Left colon (tissue), 2 donors: Measurements from ENCODE around the gene GLI3. TPM values are rescaled to one million over a fixed set of nuclear protein-coding genes. Genes with fewer than 3 reads are reported as not detected.

ENCODE experiments used
- ATAC-seq: fragments of 200-7000 bp; cut with Tn5 transposase; one replicate; pipeline ENCODE4 v1.9.1; 2020; ENCODE audit warnings: mild to moderate bottlenecking, moderate library complexity
- DNase-seq, 2 donors: peaks; one replicate each; pipeline ENCODE4 v3.0.0-alpha.2; 2020
- intact Hi-C, 2 donors: fragments of 100-400 bp; cut with DNase I in 1 of 2; cut with micrococcal nuclease in 1 of 2; formaldehyde crosslinking; loops; one replicate each; pipeline versions ENCODE4 v1.11.2 to v1.14.0; 2022; cut with DNase I, micrococcal nuclease
- total RNA-seq, 2 donors: library from RNA; stranded (reverse); fragmentation: NEBNext Ultra II Directional; extraction: Animal tissue kit (Norgen Biotek cat#: 25700); gene quantifications; one replicate each; pipeline ENCODE4 v1.2.1, GENCODE V29; 2021
- donor health status: DM: no; HTN: no; CAD: no.
- donor health status: DM: yes; HTN: yes; CAD: no.

Gene GLI3
- total RNA-seq, 2 donors from 2014 or later: 2.2 to 8.2 TPM

DNA sequence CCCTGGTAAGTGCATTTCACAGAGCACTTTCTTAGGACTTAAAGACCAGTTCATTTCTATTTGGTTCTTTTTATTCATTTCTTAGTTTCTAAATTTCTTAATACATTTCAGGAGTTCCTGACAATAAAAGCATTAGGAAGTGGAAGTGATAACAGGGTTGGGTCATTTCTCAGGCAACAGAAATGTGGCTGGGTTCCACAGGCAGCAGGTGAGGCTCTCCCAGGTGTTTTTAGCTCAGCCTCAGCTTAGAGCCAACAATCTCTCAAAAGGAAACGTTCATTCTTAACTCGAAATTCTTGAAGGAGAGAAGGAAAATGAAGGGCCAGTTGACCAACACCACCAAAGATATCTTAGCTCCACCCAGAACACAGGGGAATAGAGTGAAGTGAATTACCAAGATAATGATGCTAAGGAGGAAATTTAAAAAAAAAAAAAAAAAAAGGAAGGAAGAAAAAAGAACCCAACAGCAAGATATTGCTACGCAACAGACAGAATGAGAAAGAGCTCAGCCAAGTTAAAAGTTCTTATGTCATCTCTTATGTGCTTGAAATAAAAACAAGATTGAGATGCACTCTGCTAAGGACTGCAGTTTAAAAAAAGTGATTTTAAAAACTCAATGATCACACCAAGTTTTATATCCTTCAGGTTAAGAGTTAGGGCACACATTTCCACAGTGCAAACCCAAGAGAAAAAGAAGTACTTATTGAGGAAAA, 230.1 kb downstream of the GLI3 start:
- intact Hi-C loops: no loop called here
- no peak for ATAC-seq
- DNase-seq: no peak

DNA sequence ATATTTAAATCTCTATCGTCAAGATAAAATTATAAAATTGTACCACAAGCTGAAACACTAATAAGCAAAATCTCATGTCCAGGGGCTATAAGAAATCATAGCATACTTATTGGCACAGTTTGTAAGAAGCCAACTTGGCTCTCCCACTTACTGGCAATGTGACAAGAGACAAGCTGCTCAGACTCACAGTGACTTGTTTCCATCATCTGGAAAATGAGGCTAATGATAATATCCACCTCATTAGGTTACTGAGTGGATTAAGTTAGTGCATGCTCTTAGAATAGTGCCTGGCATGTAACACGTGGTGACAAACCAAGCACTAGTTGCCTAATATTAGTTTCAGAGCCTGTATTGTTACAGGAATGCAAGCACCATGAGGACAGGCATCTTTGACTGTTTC, 234.4 kb downstream of the GLI3 start:
- ATAC-seq (no peak), DNase-seq (no peak)
- intact Hi-C loops: no loop called here

DNA sequence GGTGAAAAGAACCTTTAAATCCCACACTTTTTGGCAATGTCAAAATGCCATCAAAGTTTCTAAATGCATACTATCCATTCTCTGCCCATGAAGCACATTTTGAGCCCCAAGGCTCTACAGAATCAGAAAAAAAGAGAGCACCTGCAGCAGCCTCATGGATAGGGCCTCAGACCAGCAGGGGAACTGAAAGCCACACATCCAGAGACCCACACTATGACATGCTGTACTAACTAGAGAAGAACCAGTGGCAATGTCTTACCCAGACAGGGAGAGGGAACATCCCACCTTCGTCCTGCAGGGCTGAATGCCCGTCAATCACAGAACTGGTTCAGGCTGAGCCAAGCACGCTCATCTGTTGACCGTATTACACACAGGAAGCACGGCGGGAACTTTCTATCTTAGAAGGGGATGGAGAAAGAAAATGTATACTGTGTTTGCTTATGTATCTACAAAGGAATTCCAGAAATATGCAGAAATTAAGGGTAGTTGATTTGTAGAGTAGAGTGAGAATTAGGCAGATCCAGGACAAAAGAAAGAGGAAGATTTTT, 237.2 kb downstream of the GLI3 start:
- ATAC-seq (no peak), DNase-seq (no peak)
- intact Hi-C loops: no loop called here

DNA sequence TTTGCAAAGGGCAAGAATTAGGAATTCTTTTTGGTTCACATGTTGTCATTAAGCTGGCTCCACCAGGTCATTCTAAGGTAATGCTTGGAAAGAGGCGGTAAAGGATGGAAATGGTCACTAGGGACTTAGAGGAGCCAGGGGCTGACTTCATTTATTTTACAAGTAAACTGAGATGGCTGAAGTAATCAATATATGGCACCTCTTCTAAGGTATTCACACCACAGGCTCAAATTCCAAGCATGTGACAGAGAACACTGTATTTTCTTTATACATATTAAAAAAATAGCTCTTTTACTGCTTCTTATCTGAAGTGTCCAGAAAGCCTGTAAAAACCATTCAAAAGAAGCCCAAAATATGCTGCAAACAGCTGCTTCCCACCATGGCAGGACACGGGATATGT, 239.0 kb downstream of the GLI3 start:
- intact Hi-C loops: no loop called here

DNA sequence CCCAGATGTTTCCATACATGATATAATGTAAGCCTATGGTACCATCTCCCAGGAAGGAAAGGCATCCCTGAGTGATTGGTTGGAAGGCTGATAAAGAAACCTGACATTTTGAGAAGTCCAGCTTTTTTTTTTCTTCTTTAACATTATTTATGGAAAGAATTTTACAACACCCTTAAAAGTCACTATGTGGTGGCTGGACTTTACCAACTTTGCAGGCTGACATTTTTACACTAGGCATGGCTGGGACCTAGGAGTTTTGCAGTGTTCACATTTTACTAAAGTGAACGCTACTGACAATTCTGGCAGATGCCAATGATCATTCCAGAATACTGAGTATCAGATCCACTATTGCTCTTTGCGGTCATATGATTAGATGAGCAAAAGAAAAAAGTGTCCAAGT, 239.9 kb downstream of the GLI3 start:
- no peak for ATAC-seq
- intact Hi-C loops: no loop called here
- DNase-seq: no peak

More for the DNA sequence above, 239.0 kb downstream of the GLI3 start:
- DNase-seq: no peak
- ATAC-seq: no peak

DNA sequence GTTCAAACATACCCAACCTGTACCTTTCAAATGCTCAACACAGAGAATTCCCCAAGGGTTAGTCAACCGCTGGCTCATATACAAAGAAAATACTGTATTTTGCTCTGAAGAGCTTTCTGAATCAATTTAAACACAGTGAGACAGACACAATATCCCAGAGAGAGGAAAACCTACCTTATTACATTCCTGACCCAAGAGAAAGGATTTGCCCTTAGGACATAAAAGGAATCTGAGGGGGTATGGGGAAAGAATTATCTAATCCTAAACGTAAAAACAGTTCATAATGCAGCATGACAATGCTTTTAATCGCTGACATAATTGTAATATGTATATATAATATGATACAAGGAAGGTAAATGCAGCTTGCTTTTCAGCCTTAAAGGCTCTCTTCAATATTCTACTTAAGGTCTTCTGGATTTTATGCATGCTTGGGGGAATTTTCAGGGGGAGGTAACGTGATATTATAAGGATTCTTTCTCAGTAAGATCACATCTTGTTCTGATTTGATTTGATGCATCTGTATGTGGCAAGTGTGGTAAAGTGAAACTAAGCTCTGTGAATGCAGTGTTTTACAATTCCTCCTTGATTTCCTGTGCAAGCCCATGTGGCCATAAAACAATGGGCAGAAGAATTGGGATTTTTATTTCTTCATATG, 240.5 kb downstream of the GLI3 start:
- intact Hi-C loops: no loop called here
- DNase-seq: no peak
- peak; percentile 82 for ATAC-seq

DNA sequence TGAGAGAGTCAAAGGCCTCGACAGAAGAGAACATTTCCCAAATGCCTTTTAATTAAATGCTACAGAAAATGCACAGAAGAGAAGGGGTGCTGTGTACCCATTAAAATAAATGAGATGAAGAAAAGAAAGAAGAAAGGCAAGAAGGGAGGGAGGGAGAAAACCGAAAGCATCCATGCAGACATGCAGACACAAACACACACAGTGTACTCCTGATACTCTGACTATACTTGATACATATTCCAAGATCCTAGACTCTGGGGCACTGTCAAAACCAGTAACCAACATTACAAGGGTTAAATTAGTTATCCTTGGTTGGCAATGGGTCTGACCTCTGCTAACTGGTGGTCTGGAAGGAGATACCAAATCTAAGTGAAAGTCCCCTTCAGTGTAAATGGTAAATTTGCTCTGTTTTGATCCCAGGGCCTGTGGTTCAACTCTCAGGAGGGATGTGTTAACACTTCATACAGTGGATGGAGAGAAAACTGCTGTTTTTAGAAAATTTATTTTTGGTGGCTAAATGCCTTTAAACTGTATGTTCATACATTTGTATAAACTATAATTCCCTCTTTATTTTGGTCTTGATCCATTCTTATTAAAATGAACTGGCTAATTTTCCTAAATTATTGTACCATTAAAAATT, 241.3 kb downstream of the GLI3 start:
- intact Hi-C loops: no loop called here
- DNase-seq (no peak), ATAC-seq (no peak)

DNA sequence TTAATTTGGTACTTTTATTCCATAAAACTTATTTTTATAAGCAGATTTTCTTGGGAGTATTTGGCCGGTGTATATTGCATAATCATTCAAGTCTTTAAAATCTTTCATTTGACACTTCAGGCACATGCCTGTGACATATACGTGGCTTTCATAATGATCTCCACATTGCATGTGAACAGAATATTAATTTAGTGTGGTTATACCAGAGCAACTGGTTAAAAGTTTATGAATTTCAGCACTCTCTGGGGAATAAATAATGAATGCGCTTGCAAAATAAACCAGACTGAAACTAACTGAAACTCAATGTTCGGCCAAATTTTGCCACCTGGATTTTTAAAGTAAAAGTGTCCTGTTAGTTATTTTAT, 242.3 kb downstream of the GLI3 start:
- intact Hi-C loops: no loop called here
- ATAC-seq: no peak
- DNase-seq: no peak

DNA sequence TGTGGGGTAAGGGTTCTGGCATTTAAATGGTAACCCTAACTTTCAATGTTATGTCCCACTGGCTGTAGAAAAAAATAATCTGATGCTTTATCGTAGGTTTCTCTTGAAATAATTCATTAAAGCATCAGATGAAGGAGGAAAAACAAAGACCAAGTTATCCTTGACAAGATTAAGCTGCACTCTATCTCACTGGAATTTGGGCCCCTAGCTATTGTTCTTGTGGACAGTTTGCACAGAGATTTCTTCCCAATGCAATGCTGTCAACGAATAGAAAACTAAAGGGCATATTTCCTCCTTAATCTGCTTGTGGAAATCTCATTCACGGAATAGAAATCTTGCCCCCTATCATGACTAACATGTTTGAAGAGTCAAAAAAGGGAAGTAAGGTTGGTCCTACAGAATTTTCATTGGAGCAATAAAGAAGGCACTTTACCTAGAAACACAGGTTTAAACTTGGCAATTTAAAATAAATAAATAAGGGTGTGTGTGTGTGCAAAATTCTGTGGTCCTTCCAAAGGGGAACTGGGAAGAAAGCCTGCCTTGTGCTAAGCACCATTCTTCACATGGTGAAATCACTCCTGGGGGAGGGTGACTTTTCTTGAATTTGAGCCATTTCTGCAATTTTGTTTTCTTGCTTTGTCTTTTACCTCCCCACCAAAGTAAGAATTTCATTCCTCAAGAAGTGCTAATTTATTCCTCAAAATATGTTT, 242.8 kb downstream of the GLI3 start:
- ATAC-seq (peak; percentile 64), DNase-seq (no peak)
- intact Hi-C loops: no loop called here

DNA sequence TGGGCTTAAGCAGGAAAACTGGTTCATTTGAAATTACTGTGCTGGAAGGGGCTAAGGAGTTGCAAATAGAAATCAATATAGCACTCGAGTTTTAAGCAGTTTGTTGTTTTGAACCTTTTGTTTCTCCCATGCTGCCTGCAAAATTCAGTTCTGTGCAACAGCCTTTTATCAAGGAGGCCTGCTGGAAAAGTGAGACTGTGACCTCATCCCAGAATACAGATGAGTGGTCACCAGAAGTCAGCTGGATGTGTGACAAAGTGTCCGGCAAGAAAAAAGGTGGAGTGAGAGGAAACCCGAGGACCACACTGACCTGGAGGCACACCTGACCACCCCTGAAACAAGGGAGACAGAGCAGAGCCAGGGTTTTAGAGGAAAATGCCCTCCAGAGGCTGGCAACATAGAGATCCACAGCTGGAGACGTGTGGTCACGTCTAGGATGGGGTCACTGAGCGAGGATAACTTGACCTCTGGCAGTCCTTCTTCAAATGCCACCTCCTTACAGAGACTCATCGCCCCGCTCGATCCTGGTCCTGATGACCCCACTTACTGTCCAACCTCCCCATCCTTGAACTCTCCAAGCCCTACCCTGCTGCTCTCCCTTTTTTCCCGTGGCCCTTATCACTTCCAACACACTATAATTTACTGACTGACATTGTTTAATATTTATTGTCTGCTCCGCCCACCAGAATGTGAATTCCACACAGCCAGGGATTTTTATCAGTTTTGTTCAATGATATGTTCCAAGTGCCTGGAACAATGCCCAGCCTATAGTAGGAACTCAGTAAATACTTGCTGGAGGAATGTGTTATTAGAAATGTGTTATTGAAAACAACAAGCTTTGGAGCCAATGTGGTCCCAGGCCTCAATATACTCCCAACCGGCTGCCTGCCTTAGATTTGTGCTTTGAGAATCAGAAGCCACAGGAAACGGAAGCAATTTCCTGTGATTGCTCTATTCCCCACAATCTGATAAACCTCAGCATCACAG, 243.8 kb downstream of the GLI3 start:
- peak; percentile 28 for ATAC-seq
- intact Hi-C loops: no loop called here
- DNase-seq: no peak

DNA sequence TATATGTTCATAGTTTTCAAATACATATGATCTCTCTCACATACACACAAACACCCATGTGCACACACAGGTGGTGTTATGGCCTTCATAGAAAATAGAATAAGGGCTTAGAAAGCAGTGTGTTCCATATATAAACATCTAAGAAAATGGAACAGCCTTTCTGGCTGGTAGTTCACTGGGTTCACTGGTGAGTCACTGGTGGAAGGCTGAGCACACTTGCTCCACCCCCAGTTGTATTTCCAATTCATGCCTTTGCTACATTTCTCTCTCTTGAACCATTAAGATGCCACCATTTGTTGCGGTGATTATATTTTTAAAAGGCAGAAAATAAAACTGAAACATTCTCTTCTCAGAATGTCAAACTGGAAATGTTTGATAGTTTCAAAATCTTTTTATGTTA, 252.1 kb downstream of the GLI3 start:
- DNase-seq (no peak), ATAC-seq (peak; percentile 37)
- intact Hi-C loops: no loop called here

DNA sequence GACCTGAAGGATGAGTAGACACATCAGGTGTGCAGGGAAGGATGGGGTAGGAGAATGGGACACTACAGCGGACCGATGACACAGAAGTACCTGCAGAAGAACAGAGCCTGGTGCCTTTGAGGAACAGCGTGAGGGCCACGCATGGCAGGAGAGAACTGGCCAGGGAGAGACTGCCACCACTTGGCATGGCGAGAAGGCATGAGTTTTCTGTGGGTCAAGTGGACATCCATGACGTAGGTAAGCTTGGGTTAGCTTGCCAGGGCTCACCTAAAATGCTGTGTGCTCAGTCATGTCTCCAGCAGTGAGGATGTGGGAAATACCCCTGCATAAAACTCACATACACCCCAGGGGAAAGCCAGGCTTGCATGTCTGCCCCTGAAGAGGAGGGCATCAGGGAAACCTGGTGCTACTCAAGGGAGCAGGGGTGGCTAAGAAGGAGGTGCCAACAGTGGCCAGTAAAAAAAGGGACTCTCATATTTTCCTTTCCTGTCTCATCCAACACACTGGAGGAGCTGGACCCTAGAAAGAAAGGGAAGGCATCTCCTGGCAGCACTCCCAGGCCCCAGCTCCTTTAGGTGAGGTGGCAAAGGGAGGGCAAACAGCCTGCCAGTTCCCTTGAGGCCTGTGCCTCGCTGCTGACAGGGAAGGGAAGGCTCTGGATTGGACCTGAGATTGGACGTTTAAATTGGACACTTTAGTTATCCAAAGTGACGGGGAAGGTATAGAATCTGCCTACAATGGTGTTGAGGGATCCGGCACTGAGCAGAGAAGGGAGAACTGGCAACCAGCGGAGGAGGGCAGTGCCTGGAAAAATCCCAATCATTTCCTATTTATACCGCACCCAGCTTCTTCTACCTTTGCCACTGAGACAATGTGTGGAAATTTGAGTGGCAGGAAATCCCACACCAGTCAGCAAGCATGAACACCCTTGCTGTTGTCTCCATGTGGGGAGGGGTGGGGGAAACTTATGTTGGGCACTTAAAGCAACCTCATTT, 255.7 kb downstream of the GLI3 start:
- no peak for ATAC-seq
- no peak for DNase-seq
- intact Hi-C loops: no loop called here

DNA sequence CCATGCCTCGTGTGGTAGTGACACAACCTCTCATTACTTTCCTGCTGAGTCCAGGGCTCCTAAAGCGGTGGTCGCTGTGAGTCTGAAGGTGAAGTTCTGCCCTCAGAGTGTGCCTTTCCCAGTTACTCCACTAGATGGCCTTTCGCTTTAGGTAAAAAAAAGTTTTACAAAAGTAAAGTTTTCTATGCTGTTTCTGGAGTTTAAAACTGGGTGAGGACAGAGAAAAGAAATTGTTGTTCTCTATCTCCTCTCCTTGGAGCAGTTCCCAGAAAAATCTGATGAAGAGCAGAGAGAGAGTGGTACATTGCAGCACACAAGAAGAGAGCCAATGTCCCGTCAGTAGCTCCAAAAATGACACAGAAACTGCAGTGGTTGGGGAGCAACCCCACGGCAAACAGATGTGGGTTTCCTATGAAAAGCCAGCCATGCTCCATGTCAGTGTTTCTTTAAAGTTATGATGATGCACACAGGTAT, 257.1 kb downstream of the GLI3 start:
- no peak for ATAC-seq
- no peak for DNase-seq
- intact Hi-C loops: loop anchor here in 1 of 2 donors (10.0 kb wide), 2 partner anchors 255 to 715 kb away; partner anchors contain the start of gene GLI3

DNA sequence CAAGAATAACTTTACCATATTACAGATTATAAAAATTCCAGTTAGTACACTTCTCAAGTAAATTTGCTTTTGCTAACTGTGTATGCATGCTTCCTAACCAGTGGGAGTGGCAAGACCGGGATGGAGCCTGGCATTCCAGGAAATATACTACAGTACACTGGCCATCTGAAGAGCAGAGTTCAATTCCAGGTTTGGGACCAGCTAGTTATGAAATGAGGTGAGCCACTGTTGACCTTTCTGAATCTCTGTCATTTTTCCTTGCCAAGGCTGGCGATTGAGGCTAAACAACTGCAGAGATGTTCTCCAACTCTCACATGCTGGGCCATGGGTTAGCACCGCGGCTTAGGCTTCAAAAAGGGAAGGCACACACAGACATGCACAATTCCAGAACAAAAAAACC, 258.2 kb downstream of the GLI3 start:
- no peak for DNase-seq

DNA sequence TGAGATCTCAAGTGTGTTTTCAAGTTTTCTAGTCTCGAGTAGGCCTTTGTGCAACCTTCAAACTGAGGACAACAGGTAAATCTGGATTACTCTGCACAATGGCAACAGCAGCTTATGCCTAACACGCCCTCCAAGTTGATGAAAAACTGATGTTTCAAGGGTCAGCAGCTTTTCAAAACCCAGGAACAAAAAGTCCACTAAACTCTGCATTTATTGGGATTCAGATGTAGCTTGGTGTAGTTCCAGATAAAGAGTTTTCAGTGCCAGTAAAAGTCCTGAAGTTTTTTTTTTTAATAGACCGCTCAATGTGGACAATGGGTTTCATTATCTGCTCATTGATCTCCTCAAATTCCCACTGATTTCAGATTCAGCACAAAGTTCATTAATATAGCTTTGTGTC, 259.3 kb downstream of the GLI3 start:
- DNase-seq: no peak
- ATAC-seq: no peak
- intact Hi-C loops: loop anchor here in 1 of 2 donors (10.0 kb wide), 2 partner anchors 257 to 717 kb away; partner anchors contain the start of gene GLI3

More for the DNA sequence above, 258.2 kb downstream of the GLI3 start:
- ATAC-seq: no peak
- intact Hi-C loops: loop anchor here in 1 of 2 donors (10.0 kb wide), 2 partner anchors 256 to 716 kb away; partner anchors contain the start of gene GLI3

DNA sequence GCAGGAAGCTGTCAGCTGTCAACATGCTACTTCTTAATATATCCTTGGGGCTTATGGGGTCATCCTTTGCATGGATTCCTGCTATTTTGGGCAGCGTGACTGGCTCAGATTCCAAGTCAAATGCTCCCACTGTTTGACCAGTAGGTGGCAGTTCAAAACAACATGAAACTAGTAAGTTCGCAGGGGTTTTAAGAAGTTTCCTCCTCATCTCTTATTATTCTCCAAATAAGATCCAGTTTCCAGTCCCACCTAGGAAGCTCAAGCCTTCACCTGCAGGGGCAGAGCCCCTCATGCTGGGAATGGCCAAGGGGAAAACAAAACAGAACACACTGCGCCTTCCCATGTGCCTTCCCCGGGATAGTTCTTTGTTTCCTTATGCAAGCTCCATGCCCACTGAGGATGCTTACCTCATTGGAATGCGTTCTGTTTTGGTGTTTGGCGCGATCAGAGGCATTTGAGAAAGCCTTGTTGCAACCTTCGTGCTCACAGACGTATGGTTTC, 259.8 kb downstream of the GLI3 start:
- DNase-seq (no peak), ATAC-seq (no peak)
- intact Hi-C loops: loop anchor here in 1 of 2 donors (10.0 kb wide), 2 partner anchors 258 to 718 kb away; partner anchors contain the start of gene GLI3
